Body of pancreas (tissue), 4 donors: Measurements from ENCODE around the gene CRK. TPM values are rescaled to one million over a fixed set of nuclear protein-coding genes. Genes with fewer than 3 reads are reported as not detected.
A peak's percentile ranks its signal among the peaks of the same experiment; 100 is the strongest.

Experiments used
- ATAC-seq: fragments of 150-250 bp; one replicate; pipeline ENCODE4 v1.9.1; 2016
- DNase-seq, 4 donors: peaks; one replicate each; pipeline ENCODE4 v3.0.0-alpha.2; 2019
- H3K27ac ChIP-seq, 4 donors: fragments of 200-600 bp; sonication (generic); 1 replicate in 3 of 4; 2 replicates in 1 of 4; pipeline versions ENCODE4 v1.5.1 to v1.6.1; 2016 to 2019; ENCODE audit warnings: mild to moderate bottlenecking in 1 of 4, mixed read lengths in 1 of 4, moderate library complexity in 1 of 4
- H3K27me3 ChIP-seq, 2 donors: fragments of 200-600 bp; sonication (generic); one replicate each; pipeline ENCODE4 v1.6.0; 2016; ENCODE audit warnings: mild to moderate bottlenecking in 1 of 2
- H3K36me3 ChIP-seq, 2 donors: fragments of 200-600 bp; sonication (generic); replicated peaks in 1 of 2; 2 replicates each; pipeline ENCODE4 v1.5.1; 2016; ENCODE audit warnings: low read depth in 2 of 2; ENCODE audit not compliant: insufficient read depth in 1 of 2
- H3K4me1 ChIP-seq: fragments of 200-600 bp; sonication (generic); one replicate; pipeline ENCODE4 v1.6.0; 2016
- H3K4me3 ChIP-seq, 2 donors: fragments of 200-600 bp; sonication (generic); 1 replicate in 1 of 2; 2 replicates in 1 of 2; pipeline ENCODE4 v1.5.1; 2016 to 2019
- H3K9me3 ChIP-seq, 3 donors: fragments of 200-600 bp; sonication (generic); 1 replicate in 2 of 3; 2 replicates in 1 of 3; pipeline ENCODE4 v1.5.1; 2016
- POLR2A ChIP-seq, 3 donors: fragments of 450-650 bp; IDR thresholded peaks; one replicate each; pipeline ENCODE4 v1.6.1; 2016; ENCODE audit warnings: antibody characterized with exemption in 3 of 3, mild to moderate bottlenecking in 2 of 3
- WGBS, 2 donors: methylation state at CpG; one replicate each; pipeline ENCODE4 v1.1.5; 2017; 5-methylcytosine and 5-hydroxymethylcytosine counted together
- intact Hi-C: fragments of 100-400 bp; cut with DNase I; formaldehyde crosslinking; loops from one replicate; pipeline ENCODE4 v1.15.1; 2023
- total RNA-seq, 2 donors: library from RNA; depleted of rRNA; stranded (reverse); fragments of >200 nt; gene quantifications; one replicate each; pipeline ENCODE4 v1.1.0, GENCODE V29; 2016
- TF ChIP-seq, protein P1 (sequence below), 7 experiments: fragments of 450-650 bp in 4 of 7; fragments of 200-600 bp in 3 of 7; sonication (generic) in 3 of 7; IDR thresholded peaks; one replicate each; pipeline ENCODE4 v1.5.1; 2016 to 2019; ENCODE audit warnings: antibody characterized with exemption in 7 of 7

Gene CRK
- total RNA-seq, 2 donors from 2014 or later, result 27.7 to 35.5 TPM

DNA sequence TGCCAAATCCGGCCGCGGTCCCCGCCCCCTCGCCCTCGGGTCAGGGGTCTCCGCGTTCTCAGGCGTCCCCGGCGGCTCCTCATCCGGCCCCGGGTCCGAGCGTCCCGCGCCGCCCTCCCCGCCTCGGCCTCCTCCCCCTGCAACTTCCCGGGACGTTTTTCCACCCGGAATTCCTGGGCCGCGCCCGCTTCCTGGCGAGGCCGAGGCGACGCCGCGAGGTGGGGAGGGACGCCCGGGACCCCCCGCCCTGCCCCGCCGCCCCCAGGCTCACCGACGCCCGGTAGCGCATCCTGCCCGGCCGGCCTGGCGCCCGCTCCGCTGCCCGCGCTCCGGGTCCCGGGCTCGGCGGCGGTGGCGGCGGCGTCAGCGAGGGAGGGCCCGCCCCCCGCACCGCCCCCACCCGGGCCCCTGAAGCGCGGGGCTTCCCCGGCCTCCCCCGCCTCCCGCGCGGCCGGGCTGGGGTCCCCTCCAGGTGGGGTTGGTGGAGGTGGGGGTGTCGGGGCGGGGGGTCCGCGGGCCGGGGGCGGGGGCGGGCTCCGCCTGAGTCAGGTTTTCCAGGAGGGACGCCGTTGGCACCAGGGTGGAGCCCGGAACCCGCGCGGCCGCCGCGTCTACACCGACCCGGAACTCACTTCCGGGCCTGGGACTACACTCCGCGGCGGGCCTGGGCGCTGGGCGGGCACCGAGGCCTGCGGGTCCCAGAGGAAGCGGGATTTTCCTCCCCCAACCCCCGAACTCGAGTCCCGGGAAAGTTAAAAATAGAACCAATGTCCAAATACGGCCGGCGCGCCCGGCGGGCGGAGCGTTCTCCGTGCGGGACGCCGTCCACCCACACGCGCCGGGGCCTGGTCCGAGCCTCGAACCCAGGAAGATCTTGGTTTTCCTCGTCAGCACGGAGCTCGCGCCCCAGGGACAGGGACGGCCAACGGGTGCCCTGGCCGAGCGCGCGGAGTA, 29.7 kb upstream of the CRK start:
- peak; percentile 41 for ATAC-seq
- peak overlapping the region; percentile 46 to 78 for H3K4me3 ChIP-seq
- DNase-seq, result peak; percentile 63 to 69 (median 66)
- H3K4me1 ChIP-seq, result peaks cover 66% of the 10 kb centered on the region
- H3K27me3 ChIP-seq, result no peaks in the 10 kb centered on the region
- 3 to 11% methylated on average over 26 to 76 of the region's 127 CpGs for WGBS, 2 donors
- TF ChIP-seq, protein P1, sequence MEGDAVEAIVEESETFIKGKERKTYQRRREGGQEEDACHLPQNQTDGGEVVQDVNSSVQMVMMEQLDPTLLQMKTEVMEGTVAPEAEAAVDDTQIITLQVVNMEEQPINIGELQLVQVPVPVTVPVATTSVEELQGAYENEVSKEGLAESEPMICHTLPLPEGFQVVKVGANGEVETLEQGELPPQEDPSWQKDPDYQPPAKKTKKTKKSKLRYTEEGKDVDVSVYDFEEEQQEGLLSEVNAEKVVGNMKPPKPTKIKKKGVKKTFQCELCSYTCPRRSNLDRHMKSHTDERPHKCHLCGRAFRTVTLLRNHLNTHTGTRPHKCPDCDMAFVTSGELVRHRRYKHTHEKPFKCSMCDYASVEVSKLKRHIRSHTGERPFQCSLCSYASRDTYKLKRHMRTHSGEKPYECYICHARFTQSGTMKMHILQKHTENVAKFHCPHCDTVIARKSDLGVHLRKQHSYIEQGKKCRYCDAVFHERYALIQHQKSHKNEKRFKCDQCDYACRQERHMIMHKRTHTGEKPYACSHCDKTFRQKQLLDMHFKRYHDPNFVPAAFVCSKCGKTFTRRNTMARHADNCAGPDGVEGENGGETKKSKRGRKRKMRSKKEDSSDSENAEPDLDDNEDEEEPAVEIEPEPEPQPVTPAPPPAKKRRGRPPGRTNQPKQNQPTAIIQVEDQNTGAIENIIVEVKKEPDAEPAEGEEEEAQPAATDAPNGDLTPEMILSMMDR (IDR thresholded peaks at IDR 0.05), result no peak
- peak; percentile 30 to 59 (median 56) for TF ChIP-seq POLR2A (IDR thresholded peaks at IDR 0.05)
- peaks cover 0 to 2% of the 10 kb centered on the region in 2 donors for H3K36me3 ChIP-seq
- peak overlapping the region; percentile 94 to 97 (median 96) for H3K27ac ChIP-seq
- intact Hi-C loops, result no loop called here
- H3K9me3 ChIP-seq, result no peaks in the 10 kb centered on the region

DNA sequence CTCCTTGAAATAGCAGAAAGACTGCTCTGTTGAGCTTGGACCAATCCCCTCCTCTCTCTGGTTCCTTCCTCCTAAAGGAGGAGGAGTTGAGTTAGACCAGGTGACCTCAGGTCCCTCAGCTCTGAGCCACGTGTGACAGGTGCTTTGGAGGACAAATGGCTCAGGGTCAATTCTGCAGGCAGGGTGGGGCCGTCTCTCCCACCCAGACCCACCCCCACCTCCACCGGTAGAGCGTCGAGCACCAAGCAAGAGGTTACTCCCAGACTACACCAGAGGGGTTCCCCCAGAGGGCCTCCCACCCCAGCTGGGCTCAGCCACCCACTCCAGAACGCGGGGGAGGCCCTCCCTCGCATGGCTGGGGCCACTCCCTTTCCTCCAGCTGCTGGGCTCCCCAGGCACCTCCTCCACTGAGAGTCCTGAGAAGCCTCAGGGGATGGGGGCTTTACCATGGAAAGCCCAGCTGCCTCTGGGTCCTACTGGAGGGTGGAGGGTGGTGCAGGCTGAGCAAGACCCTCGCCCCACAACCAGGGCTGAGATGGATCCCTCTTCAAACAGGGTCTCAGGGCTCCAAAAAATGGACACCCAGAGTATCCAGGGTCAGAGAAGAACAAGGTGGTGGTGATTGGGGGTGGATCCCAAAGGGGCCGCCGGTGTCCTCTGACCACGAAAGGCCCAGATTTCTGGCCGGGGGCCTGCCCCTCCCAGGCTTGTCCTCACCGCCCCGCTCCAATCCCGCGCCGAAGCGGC, 28.8 kb upstream of the CRK start:
- H3K27ac ChIP-seq, result peak overlapping the region; percentile 94 to 97 (median 96)
- ATAC-seq (peak; percentile 76), DNase-seq (peak; percentile 74 to 88 (median 84))
- no peaks in the 10 kb centered on the region for H3K9me3 ChIP-seq
- peaks cover 0 to 2% of the 10 kb centered on the region in 2 donors for H3K36me3 ChIP-seq
- H3K4me3 ChIP-seq, result peak overlapping the region; percentile 46 to 78
- peaks cover 58% of the 10 kb centered on the region for H3K4me1 ChIP-seq
- 1 to 4% methylated on average over 9 to 18 of the region's 19 CpGs for WGBS, 2 donors
- H3K27me3 ChIP-seq, result no peaks in the 10 kb centered on the region
- peak in 2 of 3 donors; percentile 47 to 51 for TF ChIP-seq POLR2A (IDR thresholded peaks at IDR 0.05)
- TF ChIP-seq, protein P1 (IDR thresholded peaks at IDR 0.05), result peak in 2 of 7 experiments; percentile 2 to 20
- intact Hi-C loops, result no loop called here

DNA sequence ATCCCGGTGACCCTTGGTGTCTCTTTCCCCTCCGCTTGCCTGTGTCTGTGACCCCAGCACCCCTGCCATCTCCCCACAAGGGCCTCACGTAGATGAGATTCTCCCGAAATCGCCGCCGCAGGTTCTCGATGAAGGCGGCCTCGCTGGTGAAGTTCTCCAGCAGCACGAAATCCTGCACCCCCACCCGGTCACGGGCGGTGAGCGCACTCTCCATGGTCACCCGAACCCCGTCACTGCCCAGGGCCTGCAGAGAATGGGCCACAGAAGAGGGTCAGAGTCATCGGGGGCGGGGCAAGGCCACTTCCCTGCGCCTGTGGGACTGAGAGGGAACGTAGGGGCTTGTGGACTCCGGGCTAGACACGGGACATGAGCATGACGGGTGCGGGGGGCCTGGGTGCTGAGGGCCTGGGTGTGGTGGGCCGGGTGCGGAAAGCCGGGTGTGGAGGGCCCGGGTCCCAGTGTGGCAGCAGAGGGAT, 28.1 kb upstream of the CRK start:
- 70 to 86% methylated on average over 19 to 22 of the region's 29 CpGs for WGBS, 2 donors
- Histone ChIP-seq H3K4me3 (peak overlapping the region in 1 of 2 donors; percentile 21), H3K27me3 (no peaks in the 10 kb centered on the region), H3K27ac (peak overlapping the region; percentile 94 to 97 (median 96)), H3K36me3 (peaks cover 0 to 8% of the 10 kb centered on the region in 2 donors), H3K4me1 (peaks cover 52% of the 10 kb centered on the region), H3K9me3 (no peaks in the 10 kb centered on the region)
- TF ChIP-seq POLR2A (IDR thresholded peaks at IDR 0.05), result no peak
- TF ChIP-seq, protein P1 (IDR thresholded peaks at IDR 0.05), result no peak
- DNase-seq (peak in 1 of 4 donors; percentile 36), ATAC-seq (no peak)
- intact Hi-C loops, result no loop called here

DNA sequence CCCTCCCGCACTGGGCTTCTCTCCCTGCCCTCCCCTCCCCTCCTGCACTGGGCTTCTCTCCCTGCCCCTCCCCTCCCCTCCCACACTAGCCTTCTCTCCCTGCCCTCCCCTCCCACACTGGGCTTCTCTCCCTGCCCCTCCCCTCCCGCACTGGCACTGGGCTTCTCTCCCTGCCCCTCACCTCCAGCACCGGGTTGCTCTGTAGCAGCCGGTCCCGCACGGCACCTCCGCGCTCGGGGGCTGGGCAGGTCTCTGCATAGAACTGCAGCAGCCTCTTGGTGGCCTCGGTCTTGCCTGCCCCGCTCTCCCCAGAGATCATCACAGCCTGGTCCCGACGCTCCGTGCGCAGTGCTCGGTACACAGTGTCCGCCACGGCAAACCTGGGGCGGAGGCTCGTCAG, 26.6 kb upstream of the CRK start:
- intact Hi-C loops, result no loop called here
- peaks cover 41% of the 10 kb centered on the region for H3K4me1 ChIP-seq
- DNase-seq, result peak in 1 of 4 donors; percentile 16

More for the DNA sequence above, 26.6 kb upstream of the CRK start:
- Histone ChIP-seq H3K27ac (no peak overlapping the region), H3K36me3 (peaks cover 0 to 19% of the 10 kb centered on the region in 2 donors), H3K4me3 (no peak overlapping the region), H3K27me3 (no peaks in the 10 kb centered on the region), H3K9me3 (no peaks in the 10 kb centered on the region)
- ATAC-seq, result no peak
- TF ChIP-seq, protein P1 (IDR thresholded peaks at IDR 0.05), result no peak
- TF ChIP-seq POLR2A (IDR thresholded peaks at IDR 0.05), result no peak
- 88 to 92% methylated on average over 10 to 11 of the region's 20 CpGs for WGBS, 2 donors
